Stomach (tissue), 19 donors: ENCODE results near the gene CMTM6. TPM values are rescaled to one million over a fixed set of nuclear protein-coding genes. Genes with fewer than 3 reads are reported as not detected.
A peak's percentile ranks its signal among the peaks of the same experiment; 100 is the strongest.

Experiments used
- DNase-seq, 2 donors: peaks; one replicate each; pipeline versions ENCODE4 v3.0.0 to v3.0.0-alpha.2; 2013 to 2019
- H3K27ac ChIP-seq, 5 donors: fragments of 200-600 bp in 4 of 5; sonication (generic) in 4 of 5; one replicate each; pipeline ENCODE4 v1.5.1; 2013 to 2019; ENCODE audit warnings: mild to moderate bottlenecking in 1 of 5, moderate library complexity in 1 of 5
- H3K27me3 ChIP-seq, 3 donors: fragments of 200-600 bp; sonication (generic); one replicate each; pipeline ENCODE4 v1.5.1; 2017 to 2019; ENCODE audit warnings: mixed run types in 1 of 3
- H3K36me3 ChIP-seq, 4 donors: fragments of 200-600 bp; sonication (generic); 1 replicate in 3 of 4; 2 replicates in 1 of 4; pipeline ENCODE4 v1.5.1; 2016 to 2019
- H3K4me1 ChIP-seq, 4 donors: fragments of 200-600 bp; sonication (generic); one replicate each; pipeline ENCODE4 v1.5.1; 2016 to 2019
- H3K4me3 ChIP-seq, 4 donors: fragments of 200-600 bp; sonication (generic) in 3 of 4; one replicate each; pipeline ENCODE4 v1.5.1; 2016 to 2019; ENCODE audit warnings: mild to moderate bottlenecking in 1 of 4
- H3K9me3 ChIP-seq, 4 donors: fragments of 200-600 bp; sonication (generic); one replicate each; pipeline ENCODE4 v1.5.1; 2016 to 2019
- CTCF ChIP-seq, 7 experiments: fragments of 450-650 bp in 4 of 7; fragments of 200-600 bp in 3 of 7; sonication (generic) in 3 of 7; IDR thresholded peaks; one replicate each; pipeline ENCODE4 v1.5.1; 2016 to 2019; ENCODE audit warnings: antibody characterized with exemption in 7 of 7, control low read depth in 2 of 7, mild to moderate bottlenecking in 1 of 7
- EP300 ChIP-seq: sonication (generic); formaldehyde crosslinking; IDR thresholded peaks from one replicate; pipeline ENCODE4 v1.6.1; 2017; ENCODE audit warnings: antibody characterized with exemption
- POLR2A ChIP-seq, 4 donors: fragments of 450-650 bp; IDR thresholded peaks; one replicate each; pipeline ENCODE4 v1.6.1; 2016; ENCODE audit warnings: antibody characterized with exemption in 4 of 4, control low read depth in 2 of 4, mild to moderate bottlenecking in 1 of 4, moderate library complexity in 1 of 4
- POLR2AphosphoS5 ChIP-seq, 3 donors: sonication (generic); formaldehyde crosslinking; IDR thresholded peaks; one replicate each; pipeline ENCODE4 v1.6.1; 2016; ENCODE audit warnings: antibody characterized with exemption in 3 of 3
- WGBS, 5 donors: extraction: QIAGEN DNeasy Blood & Tissue Kit in 3 of 5; methylation state at CpG; one replicate each; pipeline versions ENCODE4 v1.1.5 to v1.1.7; 2013 to 2018; 5-methylcytosine and 5-hydroxymethylcytosine counted together
- intact Hi-C: fragments of 100-400 bp; cut with DNase I; formaldehyde crosslinking; loops from one replicate; pipeline ENCODE4 v1.15.1; 2023; ENCODE audit warnings: low total_unique reads
- long read RNA-seq, 10 donors: transcript quantifications; one replicate each; lab custom pipeline, GENCODE V29; 2026
- polyA plus RNA-seq, 3 donors: library from polyadenylated mRNA; stranded (reverse); fragments of 200-250 nt; gene quantifications; one replicate each; pipeline ENCODE4 v1.2.3, GENCODE V29; 2013
- total RNA-seq, 5 donors: library from RNA; depleted of rRNA; stranded (reverse); fragments of >200 nt; gene quantifications; one replicate each; pipeline versions ENCODE4 v1.1.0 to v1.2.3, GENCODE V29; 2014 to 2016
- donor health status: healthy with polysubstance abuse.
- donor health status: Bipolar disorder and iron deficiency.
- donor health status: healthy.

Gene CMTM6
- 100 to 1,000 TPM in 1 of 5 donors, 10 to 100 TPM in 3, 1 to 10 TPM in 1; 5.8 to 133 (median 21.4) TPM for total RNA-seq
- polyA plus RNA-seq: 10 to 100 TPM; 12.5 to 17.1 (median 13.2) TPM
- long read RNA-seq, donor 1, transcript CMTM6-201 (4 exons, 3,863 nt): major isoform, 7 of 7 reads
- long read RNA-seq, donor 1, partial matches to known transcripts: 0 of 7 reads
- long read RNA-seq, donor 1, other reads (novel, unspliced or antisense): 0 of 7 reads
- long read RNA-seq, donor 2, transcript CMTM6-201 (4 exons, 3,863 nt): major isoform, 15 of 16 reads
- long read RNA-seq, donor 2, partial matches to known transcripts: 0 of 16 reads
- long read RNA-seq, donor 2, other reads (novel, unspliced or antisense): 0 of 16 reads
- long read RNA-seq, donor 3, transcript CMTM6-201 (4 exons, 3,863 nt): major isoform, 7 of 8 reads
- long read RNA-seq, donor 3, partial matches to known transcripts: 0 of 8 reads
- long read RNA-seq, donor 3, other reads (novel, unspliced or antisense): 0 of 8 reads
- long read RNA-seq, donor 4, partial matches to known transcripts: 0 of 4 reads
- long read RNA-seq, donor 4, other reads (novel, unspliced or antisense): 0 of 4 reads
- long read RNA-seq, donor 5, transcript CMTM6-201 (4 exons, 3,863 nt): major isoform, 31 of 31 reads
- long read RNA-seq, donor 5, partial matches to known transcripts: 0 of 31 reads
- long read RNA-seq, donor 5, other reads (novel, unspliced or antisense): 0 of 31 reads
- long read RNA-seq, donor 6: 0 reads
- long read RNA-seq, donor 7, transcript CMTM6-201 (4 exons, 3,863 nt): major isoform, 35 of 35 reads
- long read RNA-seq, donor 7, partial matches to known transcripts: 0 of 35 reads
- long read RNA-seq, donor 7, other reads (novel, unspliced or antisense): 0 of 35 reads
- long read RNA-seq, donor 8, transcript CMTM6-201 (4 exons, 3,863 nt): major isoform, 24 of 25 reads
- long read RNA-seq, donor 8, partial matches to known transcripts: 0 of 25 reads
- long read RNA-seq, donor 8, other reads (novel, unspliced or antisense): 0 of 25 reads
- long read RNA-seq, donor 9, transcript CMTM6-201 (4 exons, 3,863 nt): major isoform, 20 of 20 reads
- long read RNA-seq, donor 9, partial matches to known transcripts: 0 of 20 reads
- long read RNA-seq, donor 9, other reads (novel, unspliced or antisense): 0 of 20 reads
- long read RNA-seq, donor 10, partial matches to known transcripts: 0 of 4 reads
- long read RNA-seq, donor 10, other reads (novel, unspliced or antisense): 0 of 4 reads

GRCh38 chr3:32502118-32502945, at the start of gene CMTM6:
TSS of gene CMTM6 (minus strand) at chr3:32502852. CDS start at chr3:32502745, 107 bp downstream.
- H3K27ac ChIP-seq: peak within 1 kb of the TSS; percentile 97 to 99 (median 98)
- peak in 2 of 3 donors; percentile 54 to 76 for TF ChIP-seq POLR2AphosphoS5 (IDR thresholded peaks at IDR 0.05)
- TF ChIP-seq POLR2A (IDR thresholded peaks at IDR 0.05): no peak
- peak; percentile 84 to 93 for DNase-seq
- 0% methylated on average over 33 to 61 of the region's 61 CpGs for whole genome bisulfite sequencing, 5 donors
- intact Hi-C loops: no loop called here
- H3K36me3 ChIP-seq: no peaks in the 10 kb centered on the region
- H3K4me1 ChIP-seq: peaks cover 14 to 51% (median 26%) of the 10 kb centered on the region in 4 donors
- no peaks in the 10 kb centered on the region for H3K9me3 ChIP-seq
- peak within 1 kb of the TSS; percentile 58 to 98 (median 93) for H3K4me3 ChIP-seq
- no peaks in the 10 kb centered on the region for H3K27me3 ChIP-seq

- TF ChIP-seq EP300 (no peak), POLR2AphosphoS5 (IDR thresholded peaks at IDR 0.05) (no peak), POLR2A (IDR thresholded peaks at IDR 0.05) (no peak), CTCF (IDR thresholded peaks at IDR 0.05) (no peak)
- Histone ChIP-seq H3K27ac (no peak overlapping the region), H3K9me3 (no peaks in the 10 kb centered on the region), H3K27me3 (no peaks in the 10 kb centered on the region), H3K36me3 (no peaks in the 10 kb centered on the region), H3K4me3 (no peak overlapping the region), H3K4me1 (peaks cover 0 to 40% (median 16%) of the 10 kb centered on the region in 4 donors)
- intact Hi-C loops: no loop called here
- WGBS, 5 donors: 81 to 97% (median 97%) methylated on average over 1 of the region's 1 CpG
- no peak for DNase-seq
Observed at GRCh38 chr3:32552013-32552412, 49.4 kb upstream of the CMTM6 start.

GRCh38 chr3:32551496-32551895, 48.8 kb upstream of the CMTM6 start:
- Histone ChIP-seq H3K4me3 (no peak overlapping the region), H3K4me1 (peaks cover 0 to 39% (median 16%) of the 10 kb centered on the region in 4 donors), H3K27ac (no peak overlapping the region), H3K27me3 (no peaks in the 10 kb centered on the region), H3K36me3 (no peaks in the 10 kb centered on the region), H3K9me3 (no peaks in the 10 kb centered on the region)
- TF ChIP-seq EP300 (no peak), POLR2AphosphoS5 (IDR thresholded peaks at IDR 0.05) (no peak), CTCF (IDR thresholded peaks at IDR 0.05) (no peak), POLR2A (IDR thresholded peaks at IDR 0.05) (no peak)
- no peak for DNase-seq
- intact Hi-C loops: no loop called here

- TF ChIP-seq EP300 (no peak), CTCF (IDR thresholded peaks at IDR 0.05) (no peak), POLR2AphosphoS5 (IDR thresholded peaks at IDR 0.05) (no peak), POLR2A (IDR thresholded peaks at IDR 0.05) (no peak)
- WGBS, 5 donors: 70 to 85% (median 83%) methylated on average over 2 of the region's 2 CpGs
- Histone ChIP-seq H3K9me3 (no peaks in the 10 kb centered on the region), H3K27me3 (no peaks in the 10 kb centered on the region), H3K4me3 (no peak overlapping the region), H3K27ac (no peak overlapping the region), H3K4me1 (peaks cover 0 to 35% (median 16%) of the 10 kb centered on the region in 4 donors), H3K36me3 (no peaks in the 10 kb centered on the region)
- no peak for DNase-seq
- intact Hi-C loops: no loop called here
Observed at GRCh38 chr3:32551087-32551486, 48.4 kb upstream of the CMTM6 start.
